SK-N-SH (cell line): ENCODE measurements around the gene FAM221B. TPM values are rescaled to one million over a fixed set of nuclear protein-coding genes. Genes with fewer than 3 reads are reported as not detected.

ENCODE experiments used
- CTCF ChIA-PET: fragments of 300-600, 350-600 bp; formaldehyde crosslinking; extraction: SDS; loops from one replicate; lab custom pipeline; 2021; lab: Yijun Ruan, JAX
- POLR2A ChIA-PET: fragments of 350-600 bp; sonication (Branson Sonifier 250); formaldehyde crosslinking; extraction: SDS; loops from one replicate; lab custom pipeline; 2020; ENCODE audit warnings: antibody characterized with exemption, inconsistent platforms; lab: Yijun Ruan, JAX
- DNase-seq: peaks from one replicate; pipeline ENCODE4 v3.0.0; 2012
- H2AFZ ChIP-seq: fragments of 200-600 bp; sonication (generic); 2 replicates; pipeline ENCODE4 v1.8.1; 2016; ENCODE audit warnings: antibody characterized with exemption, mild to moderate bottlenecking, low read depth
- H3F3A ChIP-seq: fragments of 200-600 bp; sonication (generic); replicated peaks from 2 replicates; pipeline ENCODE3; 2016; ENCODE audit warnings: antibody characterized with exemption, mild to moderate bottlenecking; ENCODE audit not compliant: insufficient read depth
- H3K27ac ChIP-seq, 2 experiments: fragments of 200-500 bp in 1 of 2; fragments of 200-600 bp in 1 of 2; sonication (Bioruptor generic) in 1 of 2; sonication (generic), shearing (Covaris generic) in 1 of 2; 2 replicates each; pipeline versions ENCODE4 v1.5.1 to v1.6.1; 2014 to 2016; ENCODE audit warnings: low read depth in 2 of 2, inconsistent platforms in 1 of 2, low read length in 1 of 2, mild to moderate bottlenecking in 1 of 2, mixed read lengths in 1 of 2
- H3K27me3 ChIP-seq: fragments of 200-600 bp; sonication (generic), shearing (Covaris generic); 2 replicates; pipeline ENCODE4 v1.6.1; 2016; ENCODE audit warnings: mixed run types; ENCODE audit not compliant: insufficient read depth
- H3K36me3 ChIP-seq, 2 experiments: fragments of 200-500 bp in 1 of 2; fragments of 200-600 bp in 1 of 2; sonication (Bioruptor generic) in 1 of 2; sonication (generic) in 1 of 2; replicated peaks in 1 of 2; 2 replicates each; pipeline versions ENCODE3 to v1.5.1; 2014 to 2016; ENCODE audit warnings: low read length in 1 of 2, mild to moderate bottlenecking in 1 of 2; ENCODE audit not compliant: insufficient read depth in 2 of 2, control insufficient read depth in 1 of 2
- H3K4me1 ChIP-seq, 2 experiments: fragments of 200-500 bp in 1 of 2; fragments of 200-600 bp in 1 of 2; sonication (Bioruptor generic) in 1 of 2; sonication (generic), shearing (Covaris generic) in 1 of 2; 2 replicates each; pipeline versions ENCODE4 v1.5.1 to v1.6.1; 2014 to 2016; ENCODE audit warnings: low read depth in 1 of 2, low read length in 1 of 2, mixed run types in 1 of 2; ENCODE audit not compliant: insufficient read depth in 2 of 2, control insufficient read depth in 1 of 2
- H3K4me2 ChIP-seq: fragments of 200-600 bp; sonication (generic), shearing (Covaris generic); 2 replicates; pipeline ENCODE4 v1.6.1; 2017; ENCODE audit warnings: mixed run types
- H3K4me3 ChIP-seq, 2 experiments: fragments of 200-500 bp in 1 of 2; fragments of 200-600 bp in 1 of 2; sonication (Bioruptor generic) in 1 of 2; sonication (generic), shearing (Covaris generic) in 1 of 2; 2 replicates each; pipeline versions ENCODE4 v1.5.1 to v1.8.1; 2014 to 2016; ENCODE audit warnings: low read depth in 2 of 2, inconsistent platforms in 1 of 2, low read length in 1 of 2, mild to moderate bottlenecking in 1 of 2, mixed read lengths in 1 of 2, moderate library complexity in 1 of 2
- H3K79me2 ChIP-seq: fragments of 200-600 bp; sonication (generic); 2 replicates; pipeline ENCODE4 v1.8.1; 2017; ENCODE audit warnings: mild to moderate bottlenecking; ENCODE audit not compliant: insufficient read depth
- H3K9ac ChIP-seq: fragments of 200-600 bp; sonication (generic); 2 replicates; pipeline ENCODE4 v1.6.1; 2017; ENCODE audit warnings: mixed run types
- H3K9me2 ChIP-seq: fragments of 200-600 bp; sonication (generic); 2 replicates; pipeline ENCODE4 v1.6.1; 2017; ENCODE audit warnings: mixed run types
- H3K9me3 ChIP-seq: fragments of 200-600 bp; sonication (generic); 2 replicates; pipeline ENCODE4 v1.6.1; 2017; ENCODE audit warnings: mixed run types, mild to moderate bottlenecking, moderate library complexity
- H4K20me1 ChIP-seq: fragments of 200-600 bp; sonication (generic); 2 replicates; pipeline ENCODE4 v1.6.1; 2017; ENCODE audit warnings: mild to moderate bottlenecking, mixed run types; ENCODE audit not compliant: insufficient read depth
- ELF1 ChIP-seq: IDR thresholded peaks from 2 replicates; pipeline ENCODE4 v1.4.0; 2012
- FOSL2 ChIP-seq: IDR thresholded peaks from 2 replicates; pipeline ENCODE4 v1.4.0; 2012; ENCODE audit warnings: low read depth, mild to moderate bottlenecking, moderate library complexity, borderline replicate concordance
- FOXJ3 ChIP-seq: sonication (generic); formaldehyde crosslinking; IDR thresholded peaks from 2 replicates; pipeline ENCODE4 v1.5.1; 2020; ENCODE audit warnings: mild to moderate bottlenecking, missing genetic modification reagents
- GABPA ChIP-seq: IDR thresholded peaks from 2 replicates; pipeline ENCODE4 v1.4.0; 2012; ENCODE audit warnings: low read depth, mild to moderate bottlenecking
- MAX ChIP-seq: IDR thresholded peaks from 2 replicates; pipeline ENCODE4 v1.4.0; 2012; ENCODE audit warnings: low read depth
- MXI1 ChIP-seq: IDR thresholded peaks from 2 replicates; pipeline ENCODE4 v1.6.1; 2012; ENCODE audit warnings: mild to moderate bottlenecking, low read depth, low read length, improper control_type of control experiment
- NFIC ChIP-seq: IDR thresholded peaks from 2 replicates; pipeline ENCODE4 v1.4.0; 2012; ENCODE audit warnings: borderline replicate concordance
- PBX3 ChIP-seq: IDR thresholded peaks from 2 replicates; pipeline ENCODE4; 2012
- SIN3A ChIP-seq: IDR thresholded peaks from 2 replicates; pipeline ENCODE4 v1.6.1; 2012; ENCODE audit warnings: low read depth, mild to moderate bottlenecking, low read length, moderate library complexity, borderline replicate concordance
- TCF12 ChIP-seq: IDR thresholded peaks from 2 replicates; pipeline ENCODE4 v1.4.0; 2012
- TEAD4 ChIP-seq: IDR thresholded peaks from 2 replicates; pipeline ENCODE4 v1.4.0; 2012; ENCODE audit warnings: mild to moderate bottlenecking, borderline replicate concordance; ENCODE audit not compliant: insufficient read depth
- USF1 ChIP-seq: IDR thresholded peaks from 2 replicates; pipeline ENCODE4 v1.4.0; 2012; ENCODE audit warnings: low read depth, borderline replicate concordance
- WGBS: methylation state at CpG from one replicate; pipeline ENCODE4 v1.1.6; 2017; ENCODE audit warnings: low lambda C conversion rate; 5-methylcytosine and 5-hydroxymethylcytosine counted together
- polyA plus RNA-seq, 3 experiments: library from polyadenylated mRNA; depleted of rRNA; stranded (reverse); fragments of >200 nt; gene quantifications; 2 replicates each; pipeline ENCODE4 v1.2.3, GENCODE V29; 2012

Gene FAM221B
- polyA plus RNA-seq, 1 of the 3 experiments (the other 2 are of a cell fraction): not detected

- H2AFZ ChIP-seq: no peak overlapping the region
- 91% methylated on average over 30 of the region's 53 CpGs for WGBS
- DNase-seq: no peak
- ChIA-PET POLR2A (no interaction called here), CTCF (interaction anchor here (0.8 to 1.9 kb wide), 7 partner anchors 11 to 56 kb away, joined by 3 to 8 read pairs (median 5); no protein-coding TSS in a partner anchor)
- peaks cover 0 to 6% of the 10 kb centered on the region in 2 experiments for H3K36me3 ChIP-seq
- H3K27ac ChIP-seq: peak overlapping the region in 1 of 2 experiments; percentile 68; a peak in 2 of 4 replicates
- H3K4me3 ChIP-seq: no peak overlapping the region
- H3K9me2 ChIP-seq: no peaks in the 10 kb centered on the region
- no peaks in the 10 kb centered on the region for H4K20me1 ChIP-seq
- no peaks in the 10 kb centered on the region for H3K27me3 ChIP-seq
- TF ChIP-seq SIN3A (no peak), TEAD4 (no peak), NFIC (no peak), FOXJ3 (no peak)
- peaks cover 16% of the 10 kb centered on the region for H3F3A ChIP-seq
- H3K9me3 ChIP-seq: no peaks in the 10 kb centered on the region
- no peak overlapping the region for H3K9ac ChIP-seq
- peaks cover 6 to 14% of the 10 kb centered on the region in 2 experiments for H3K4me1 ChIP-seq
- H3K4me2 ChIP-seq: no peak overlapping the region
- H3K79me2 ChIP-seq: no peaks in the 10 kb centered on the region
These were observed 17.6 kb upstream of the FAM221B start for GRCh38 chr9:35845824-35846771.

GRCh38 chr9:35844628-35845270 lies 16.2 kb upstream of the FAM221B start:
- Histone ChIP-seq H3K27ac (peak overlapping the region in 1 of 2 experiments; percentile 68; a peak in 2 of 4 replicates), H3K9ac (no peak overlapping the region), H3K9me2 (no peaks in the 10 kb centered on the region), H3K36me3 (peaks cover 0 to 6% of the 10 kb centered on the region in 2 experiments), H3K79me2 (no peaks in the 10 kb centered on the region), H2AFZ (no peak overlapping the region), H3F3A (peaks cover 12% of the 10 kb centered on the region), H3K4me2 (peak overlapping the region; percentile 6; the same call in 1 of the 2 replicates), H3K9me3 (no peaks in the 10 kb centered on the region), H3K4me3 (no peak overlapping the region), H4K20me1 (no peaks in the 10 kb centered on the region), H3K27me3 (no peaks in the 10 kb centered on the region), H3K4me1 (peaks cover 4 to 14% of the 10 kb centered on the region in 2 experiments)
- TF ChIP-seq FOSL2: peak; percentile 42; the same call in 1 of the 2 replicates
- TF ChIP-seq USF1: no peak
- peak; percentile 41; the same call in 1 of the 2 replicates for TF ChIP-seq MAX
- TF ChIP-seq MXI1: no peak
- peak; percentile 84 for TF ChIP-seq NFIC
- peak; percentile 19; the same call in 1 of the 2 replicates for TF ChIP-seq GABPA
- 0 out of 2 replicates have a peak, but pooled peaks have one; percentile 11 for TF ChIP-seq PBX3
- TF ChIP-seq TCF12: peak; percentile 52
- peak; percentile 33; the same call in 1 of the 2 replicates for TF ChIP-seq ELF1
- CTCF ChIA-PET: interaction anchor here (0.8 to 1.9 kb wide), 3 partner anchors 15 to 58 kb away, joined by 3 to 7 read pairs (median 3); no protein-coding TSS in a partner anchor
- DNase-seq: no peak
- POLR2A ChIA-PET: no interaction called here
- 65% methylated on average over 7 of the region's 7 CpGs for WGBS
